HG03064 (cell line): ENCODE data around the gene KLF4.

Experiments
- ATAC-seq: cut with Tn5 transposase; IDR thresholded peaks from one replicate; pipeline ENCODE4 v1.9.1; 2021; ENCODE audit warnings: low read depth; ENCODE audit not compliant: unreplicated experiment

KLF4 gene

DNA sequence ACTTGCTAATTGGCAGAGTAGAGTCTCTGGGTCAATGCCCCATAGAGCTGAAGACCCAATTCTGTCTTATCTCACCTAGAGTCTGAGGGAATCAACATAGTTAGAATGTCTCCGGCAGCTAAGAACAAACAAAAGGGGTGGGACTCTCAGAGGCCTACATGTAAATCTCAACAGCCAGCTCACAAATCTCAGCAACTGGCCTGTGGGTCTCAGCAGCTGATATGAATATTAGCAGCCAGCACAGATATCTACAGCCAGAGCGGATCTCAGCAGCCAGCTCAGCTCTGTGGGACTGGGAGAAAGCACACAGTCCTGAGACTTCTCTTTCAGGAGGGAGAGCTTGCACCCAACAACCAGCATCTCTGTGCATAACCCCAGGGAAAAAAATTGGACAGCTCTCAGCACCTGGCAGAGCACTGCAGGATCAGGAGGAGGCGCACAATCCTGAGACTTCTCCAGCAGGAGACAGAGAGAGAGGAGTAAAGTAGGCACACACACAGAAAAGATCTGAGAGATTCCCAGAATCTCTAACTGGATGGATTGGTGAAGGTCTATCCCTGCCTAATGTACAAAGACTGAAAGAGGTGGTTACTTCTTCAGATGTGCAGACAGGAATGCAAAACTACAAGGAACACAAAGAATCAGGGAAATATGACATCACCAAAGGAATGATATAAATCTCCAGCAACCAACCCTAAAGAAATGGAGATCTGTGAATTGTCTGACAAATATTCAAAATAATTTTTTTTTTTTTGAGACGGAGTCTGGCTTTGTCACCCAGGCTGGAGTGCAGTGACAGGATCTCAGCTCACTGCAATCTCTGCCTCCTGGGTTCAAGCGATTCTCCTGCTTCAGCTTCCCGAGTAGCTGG lies 29.2 kb downstream of the KLF4 start:
- no peak for ATAC-seq

DNA sequence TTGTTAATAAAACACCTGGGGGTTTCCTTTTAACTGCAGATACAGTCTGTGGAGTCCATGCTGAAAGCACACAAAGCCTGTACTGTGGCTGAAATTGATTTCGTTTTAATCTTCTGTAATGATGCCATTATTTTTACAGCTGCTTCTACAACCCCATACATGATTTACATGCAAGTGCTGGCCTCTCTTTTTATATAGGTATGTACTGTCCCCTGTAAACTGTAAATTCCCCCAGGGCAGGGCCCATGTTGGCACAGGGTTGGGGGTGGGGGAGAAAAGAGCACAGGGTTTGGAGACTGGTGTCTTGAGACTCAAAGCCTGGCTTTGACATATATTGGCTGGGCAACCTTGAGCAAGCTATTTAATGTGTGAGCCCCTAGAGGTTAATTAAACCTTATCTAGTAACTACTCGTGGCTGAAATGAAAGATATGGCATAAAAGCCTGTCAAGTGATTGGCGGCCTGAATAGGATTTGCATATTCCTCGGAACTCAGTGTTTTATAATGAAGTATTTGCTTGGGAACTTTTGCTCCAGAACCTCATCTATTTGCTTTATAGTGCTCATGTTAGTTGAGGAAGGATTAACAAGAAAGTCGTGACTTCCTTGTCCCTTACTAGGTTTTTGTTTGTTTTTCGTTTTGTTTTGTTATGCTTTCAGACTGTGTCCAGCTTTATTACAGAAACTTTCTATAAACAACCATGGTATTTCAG lies 34.0 kb downstream of the KLF4 start:
- no peak for ATAC-seq

DNA sequence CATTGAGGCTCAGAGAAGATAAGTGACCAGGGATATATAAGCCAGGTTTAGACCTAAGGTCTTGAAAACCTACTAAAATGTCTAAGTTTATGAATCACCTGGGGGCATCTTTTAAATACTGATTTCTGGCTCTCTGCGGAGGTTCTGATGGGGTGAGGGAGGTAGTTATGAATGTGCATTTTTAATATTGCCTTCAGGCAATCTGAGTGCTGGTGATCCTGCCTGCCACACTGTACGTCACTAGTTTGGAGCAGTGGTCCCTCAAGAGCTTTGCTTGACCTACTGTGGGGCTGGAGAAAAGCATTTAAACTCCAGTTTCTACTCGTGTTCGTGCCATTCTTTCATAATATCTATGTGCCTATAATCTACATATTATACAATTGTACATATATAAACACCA lies 36.1 kb downstream of the KLF4 start:
- no peak for ATAC-seq

DNA sequence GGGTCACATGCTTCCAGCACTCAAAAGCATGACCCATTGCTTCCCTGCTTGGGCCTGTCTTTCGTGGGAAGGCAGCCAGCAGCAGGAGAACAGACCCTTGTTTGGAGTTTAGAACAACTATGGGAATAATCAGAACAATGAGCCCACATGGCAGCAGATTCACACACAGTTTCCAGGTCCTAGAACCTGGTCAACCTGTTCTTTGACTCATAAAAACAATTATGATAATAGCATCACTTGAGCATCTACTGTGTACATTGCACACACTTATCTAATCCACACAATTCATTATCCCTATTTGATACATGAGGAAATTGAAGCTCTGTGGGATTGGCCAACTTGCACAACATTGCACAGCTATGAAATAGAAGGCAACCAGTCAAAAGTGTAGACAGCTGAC lies 41.7 kb downstream of the KLF4 start:
- no peak for ATAC-seq

DNA sequence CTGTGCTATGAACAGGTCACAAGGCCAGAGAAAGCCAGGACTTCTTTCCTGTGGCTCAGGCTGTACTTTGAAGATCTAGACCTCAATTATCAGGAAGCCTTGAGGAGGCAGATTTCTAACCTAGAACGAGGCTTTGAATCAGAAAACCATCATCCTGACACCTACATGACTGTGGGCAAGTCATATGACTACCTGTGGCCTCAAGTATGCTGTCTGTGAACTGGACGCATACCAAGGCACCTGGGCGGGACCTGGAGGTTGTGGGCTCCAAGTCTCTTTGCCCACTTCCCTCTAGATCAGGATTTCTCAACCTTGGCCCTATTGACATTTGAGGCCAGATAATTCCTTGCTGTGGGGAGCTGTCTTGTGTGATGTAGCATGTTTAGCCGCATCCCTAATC lies 42.5 kb downstream of the KLF4 start:
- no peak for ATAC-seq

DNA sequence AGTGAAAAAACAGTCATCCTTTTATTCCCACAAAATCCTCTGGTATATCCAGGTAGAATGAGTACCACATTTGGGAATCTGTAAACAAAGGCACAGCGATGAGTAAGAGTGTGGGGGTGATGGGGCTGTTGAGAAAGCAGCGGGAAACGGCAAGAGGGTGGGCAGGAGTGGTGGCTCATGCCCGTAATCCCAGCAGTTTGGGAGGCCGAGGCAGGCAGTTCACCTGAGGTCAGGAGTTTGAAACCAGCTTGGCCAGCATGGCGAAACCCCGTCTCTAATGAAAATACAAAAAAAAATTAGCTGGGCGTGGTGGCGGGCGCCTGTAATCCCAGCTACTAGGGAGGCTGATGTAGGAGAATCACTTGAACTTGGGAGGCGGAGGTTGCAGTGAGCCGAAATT lies 43.1 kb downstream of the KLF4 start:
- no peak for ATAC-seq

DNA sequence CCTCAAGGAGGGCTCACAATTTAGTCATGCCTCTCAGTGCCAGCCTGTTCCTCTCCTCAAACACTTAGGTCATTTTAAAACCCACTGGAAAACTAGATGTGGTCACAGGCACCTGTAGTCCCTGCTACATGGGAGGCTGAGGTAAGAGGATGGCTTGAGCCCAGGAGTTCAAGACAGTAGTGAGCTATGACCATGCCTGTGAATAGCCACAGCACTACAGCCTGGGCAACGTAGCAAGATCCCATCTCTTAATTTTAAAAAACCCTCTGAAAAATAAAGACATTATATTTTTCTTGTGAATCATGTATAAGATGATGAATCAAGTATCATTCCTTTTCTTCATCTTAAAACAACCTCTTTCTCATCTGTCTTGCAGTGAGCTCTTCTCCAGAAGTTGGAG lies 45.8 kb downstream of the KLF4 start:
- no peak for ATAC-seq

DNA sequence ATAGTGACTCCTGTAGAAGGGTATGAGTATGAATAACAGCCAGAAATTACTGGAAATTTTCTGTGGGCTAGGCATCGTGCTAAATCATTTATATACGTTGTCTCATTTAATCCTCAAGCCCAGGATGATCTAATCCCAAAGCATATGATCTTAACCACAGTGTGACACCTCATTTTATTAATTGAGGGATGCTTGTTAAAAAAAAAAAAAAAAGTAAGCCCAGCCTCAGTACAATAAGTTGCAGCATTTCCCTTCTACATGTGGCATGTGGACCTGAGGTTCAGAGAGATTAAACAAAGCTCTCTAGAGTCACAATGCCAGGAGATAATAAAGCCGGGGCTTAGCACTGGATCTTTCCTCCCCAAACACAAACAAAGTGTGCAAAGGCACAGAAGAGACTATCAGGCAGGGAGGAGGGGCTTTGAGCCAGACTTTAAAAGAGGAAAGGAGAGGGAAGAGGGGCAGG lies 49.5 kb downstream of the KLF4 start:
- no peak for ATAC-seq

DNA sequence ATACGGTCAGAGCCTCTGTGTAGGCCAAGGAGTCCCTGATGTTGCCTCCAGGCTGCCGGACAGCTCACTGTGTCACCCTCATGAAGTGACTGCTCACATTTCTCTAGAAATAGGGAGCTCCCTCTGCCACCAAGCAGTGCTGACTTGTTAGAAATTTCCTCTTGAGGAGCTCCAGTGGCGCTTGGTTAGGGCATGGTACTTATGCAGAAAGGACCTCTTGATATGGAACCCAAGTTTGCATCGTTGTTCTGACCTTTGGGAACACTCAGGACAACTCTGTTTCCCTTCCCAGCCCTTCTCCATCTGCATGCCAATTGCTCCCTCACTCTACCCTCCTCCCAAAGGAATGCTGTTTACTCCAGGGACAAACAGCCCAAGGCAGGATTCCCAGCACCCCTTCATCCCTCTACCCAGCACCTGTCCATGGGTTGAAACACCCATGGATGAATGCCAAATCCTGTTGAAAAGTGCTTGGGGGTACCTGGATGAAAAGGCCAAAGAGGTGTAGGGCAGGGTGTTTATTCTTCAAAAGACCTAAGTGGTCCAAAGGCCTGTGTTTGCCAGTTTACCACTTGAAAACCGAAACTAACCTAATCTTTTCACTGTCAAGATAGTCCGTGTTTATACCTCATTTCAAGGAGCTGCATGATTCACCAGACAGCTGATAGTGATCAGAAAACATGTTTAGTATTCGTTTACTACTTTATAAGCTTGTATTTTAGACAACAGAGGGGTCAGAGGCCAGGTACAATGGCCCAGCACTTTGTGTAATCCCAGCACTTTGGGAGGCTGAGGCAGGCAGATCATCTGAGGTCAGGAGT lies 51.1 kb downstream of the KLF4 start:
- no peak for ATAC-seq

DNA sequence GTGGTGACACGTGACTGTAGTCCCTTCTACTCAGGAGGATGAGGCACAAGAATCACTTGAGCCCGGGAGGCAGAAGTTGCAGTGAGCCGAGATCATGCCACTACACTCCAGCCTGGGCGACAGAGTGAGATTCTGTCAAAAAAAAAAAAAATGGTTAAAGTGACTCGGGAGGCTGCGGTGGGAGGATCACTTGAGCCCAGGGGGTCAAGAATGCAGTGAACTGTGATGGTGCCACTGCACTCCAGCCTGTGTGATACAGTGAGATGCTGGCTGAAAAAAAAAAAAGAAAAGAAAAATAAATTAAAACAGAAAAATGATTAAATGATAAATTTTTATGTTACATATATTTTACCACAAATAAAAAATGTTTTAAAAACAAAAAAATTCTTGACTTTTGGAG lies 51.9 kb downstream of the KLF4 start:
- no peak for ATAC-seq

DNA sequence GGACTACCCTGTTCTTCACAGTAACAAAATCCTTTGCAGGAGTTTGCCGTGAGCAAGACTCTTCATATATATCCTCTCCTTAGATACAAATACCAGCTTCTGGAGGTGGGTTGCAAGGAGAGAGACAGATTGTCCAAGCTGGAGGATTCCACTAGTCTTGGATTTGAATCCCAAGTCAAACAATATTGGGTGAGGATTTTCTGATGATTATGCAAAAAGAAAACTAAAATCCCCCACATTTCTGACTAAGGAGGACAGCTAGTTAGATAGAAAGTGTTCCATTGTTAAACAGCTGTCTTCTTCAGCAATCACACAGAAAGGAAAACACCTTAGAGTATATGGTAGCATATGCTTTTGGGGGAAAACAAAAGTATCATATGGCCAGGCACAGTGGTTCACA lies 54.2 kb downstream of the KLF4 start:
- no peak for ATAC-seq
